ENCODE data around the gene RASEF. TPM values are rescaled to one million over a fixed set of nuclear protein-coding genes. Genes with fewer than 3 reads are reported as not detected.

Gene RASEF
- total and polyA plus RNA-seq, 10 of the 15 experiments (the other 5 are each of a cell fraction or from before 2014, with no cell fraction given): under 0.01 to 0.04 (median 0.01) TPM; not detected in 7

DNA sequence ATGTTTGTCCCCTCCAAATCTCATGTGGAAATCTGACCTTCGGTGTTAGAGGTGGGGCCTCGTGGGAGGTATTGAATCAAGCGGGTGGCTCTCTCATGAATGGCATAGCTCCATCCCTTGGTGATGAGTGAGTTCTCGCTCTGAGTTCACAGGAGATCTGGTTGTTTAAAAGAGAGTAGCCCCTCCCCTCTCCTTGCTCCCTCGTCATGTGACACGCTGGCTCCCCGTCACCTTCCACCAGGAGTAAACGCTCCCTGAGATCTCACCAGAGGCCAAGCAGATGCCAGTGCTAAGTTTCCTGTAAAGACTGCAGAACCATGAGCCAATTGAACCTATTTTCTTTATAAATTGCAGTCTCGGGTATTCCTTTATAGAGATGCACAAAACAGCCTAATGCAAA, 74.5 kb downstream of the RASEF start:
- Histone ChIP-seq H3K27me3 (replicated peaks in 1 of 2; ENCODE audit: control insufficient read depth in 2 of 2, insufficient read depth in 2 of 2, low read length in 1 of 2) (no peaks in the 10 kb centered on the region), H3K79me2 (ENCODE audit: control insufficient read depth, insufficient read depth, low read length) (no peaks in the 10 kb centered on the region), H3K9ac (ENCODE audit: control insufficient read depth, insufficient read depth, low read length) (no peak overlapping the region), H3K36me3 (ENCODE audit: control insufficient read depth in 2 of 2, insufficient read depth in 2 of 2, low read length in 1 of 2) (no peaks in the 10 kb centered on the region), H3K9me3 (replicated peaks; ENCODE audit: control insufficient read depth, insufficient read depth, low read length) (no peaks in the 10 kb centered on the region), H3K4me2 (ENCODE audit: control insufficient read depth, insufficient read depth) (no peak overlapping the region), H3K27ac (ENCODE audit: control insufficient read depth, insufficient read depth) (no peak overlapping the region), H2AFZ (ENCODE audit: control insufficient read depth, low read depth, low read length) (no peak overlapping the region), H3K4me1 (ENCODE audit: control insufficient read depth, insufficient read depth, low read length) (no peaks in the 10 kb centered on the region), H4K20me1 (ENCODE audit: control insufficient read depth, insufficient read depth) (no peaks in the 10 kb centered on the region), H3K4me3 (no peak overlapping the region)
- in situ Hi-C loops (cut with MboI): no loop called here
- SMC1A ChIA-PET (ENCODE audit: uncharacterized antibody, unreplicated experiment): no interaction called here
- ATAC-seq (no peak), DNase-seq (ENCODE audit: low read depth, low spot score) (no peak), FAIRE-seq (no peak)
- RAD21 ChIA-PET (ENCODE audit: unreplicated experiment): no interaction called here
- CTCF ChIA-PET: no interaction called here
- BruUV-seq (replicated peaks): no TSS peak
- POLR2A ChIA-PET: no interaction called here
- WGBS (ENCODE audit: insufficient coverage, insufficient replicate concordance, low lambda C conversion rate, missing lambda C conversion rate): 26% methylated on average over 9 of the region's 9 CpGs
- intact Hi-C loops (cut with micrococcal nuclease; ENCODE audit: unreplicated experiment): no loop called here
- no peak for TF ChIP-seq JUNB (IDR thresholded peaks at IDR 0.05)
- TF ChIP-seq, protein P1, sequence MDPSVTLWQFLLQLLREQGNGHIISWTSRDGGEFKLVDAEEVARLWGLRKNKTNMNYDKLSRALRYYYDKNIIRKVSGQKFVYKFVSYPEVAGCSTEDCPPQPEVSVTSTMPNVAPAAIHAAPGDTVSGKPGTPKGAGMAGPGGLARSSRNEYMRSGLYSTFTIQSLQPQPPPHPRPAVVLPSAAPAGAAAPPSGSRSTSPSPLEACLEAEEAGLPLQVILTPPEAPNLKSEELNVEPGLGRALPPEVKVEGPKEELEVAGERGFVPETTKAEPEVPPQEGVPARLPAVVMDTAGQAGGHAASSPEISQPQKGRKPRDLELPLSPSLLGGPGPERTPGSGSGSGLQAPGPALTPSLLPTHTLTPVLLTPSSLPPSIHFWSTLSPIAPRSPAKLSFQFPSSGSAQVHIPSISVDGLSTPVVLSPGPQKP (IDR thresholded peaks at IDR 0.05; ENCODE audit: low read depth, low read length): no peak
- TF ChIP-seq, protein P2, sequence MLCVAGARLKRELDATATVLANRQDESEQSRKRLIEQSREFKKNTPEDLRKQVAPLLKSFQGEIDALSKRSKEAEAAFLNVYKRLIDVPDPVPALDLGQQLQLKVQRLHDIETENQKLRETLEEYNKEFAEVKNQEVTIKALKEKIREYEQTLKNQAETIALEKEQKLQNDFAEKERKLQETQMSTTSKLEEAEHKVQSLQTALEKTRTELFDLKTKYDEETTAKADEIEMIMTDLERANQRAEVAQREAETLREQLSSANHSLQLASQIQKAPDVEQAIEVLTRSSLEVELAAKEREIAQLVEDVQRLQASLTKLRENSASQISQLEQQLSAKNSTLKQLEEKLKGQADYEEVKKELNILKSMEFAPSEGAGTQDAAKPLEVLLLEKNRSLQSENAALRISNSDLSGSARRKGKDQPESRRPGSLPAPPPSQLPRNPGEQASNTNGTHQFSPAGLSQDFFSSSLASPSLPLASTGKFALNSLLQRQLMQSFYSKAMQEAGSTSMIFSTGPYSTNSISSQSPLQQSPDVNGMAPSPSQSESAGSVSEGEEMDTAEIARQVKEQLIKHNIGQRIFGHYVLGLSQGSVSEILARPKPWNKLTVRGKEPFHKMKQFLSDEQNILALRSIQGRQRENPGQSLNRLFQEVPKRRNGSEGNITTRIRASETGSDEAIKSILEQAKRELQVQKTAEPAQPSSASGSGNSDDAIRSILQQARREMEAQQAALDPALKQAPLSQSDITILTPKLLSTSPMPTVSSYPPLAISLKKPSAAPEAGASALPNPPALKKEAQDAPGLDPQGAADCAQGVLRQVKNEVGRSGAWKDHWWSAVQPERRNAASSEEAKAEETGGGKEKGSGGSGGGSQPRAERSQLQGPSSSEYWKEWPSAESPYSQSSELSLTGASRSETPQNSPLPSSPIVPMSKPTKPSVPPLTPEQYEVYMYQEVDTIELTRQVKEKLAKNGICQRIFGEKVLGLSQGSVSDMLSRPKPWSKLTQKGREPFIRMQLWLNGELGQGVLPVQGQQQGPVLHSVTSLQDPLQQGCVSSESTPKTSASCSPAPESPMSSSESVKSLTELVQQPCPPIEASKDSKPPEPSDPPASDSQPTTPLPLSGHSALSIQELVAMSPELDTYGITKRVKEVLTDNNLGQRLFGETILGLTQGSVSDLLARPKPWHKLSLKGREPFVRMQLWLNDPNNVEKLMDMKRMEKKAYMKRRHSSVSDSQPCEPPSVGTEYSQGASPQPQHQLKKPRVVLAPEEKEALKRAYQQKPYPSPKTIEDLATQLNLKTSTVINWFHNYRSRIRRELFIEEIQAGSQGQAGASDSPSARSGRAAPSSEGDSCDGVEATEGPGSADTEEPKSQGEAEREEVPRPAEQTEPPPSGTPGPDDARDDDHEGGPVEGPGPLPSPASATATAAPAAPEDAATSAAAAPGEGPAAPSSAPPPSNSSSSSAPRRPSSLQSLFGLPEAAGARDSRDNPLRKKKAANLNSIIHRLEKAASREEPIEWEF (IDR thresholded peaks at IDR 0.05; ENCODE audit: insufficient replicate concordance, low read depth, low read length): no peak
- TF ChIP-seq POLR2AphosphoS5 (IDR thresholded peaks at IDR 0.05; ENCODE audit: low read length): no peak
- TF ChIP-seq, protein P3, sequence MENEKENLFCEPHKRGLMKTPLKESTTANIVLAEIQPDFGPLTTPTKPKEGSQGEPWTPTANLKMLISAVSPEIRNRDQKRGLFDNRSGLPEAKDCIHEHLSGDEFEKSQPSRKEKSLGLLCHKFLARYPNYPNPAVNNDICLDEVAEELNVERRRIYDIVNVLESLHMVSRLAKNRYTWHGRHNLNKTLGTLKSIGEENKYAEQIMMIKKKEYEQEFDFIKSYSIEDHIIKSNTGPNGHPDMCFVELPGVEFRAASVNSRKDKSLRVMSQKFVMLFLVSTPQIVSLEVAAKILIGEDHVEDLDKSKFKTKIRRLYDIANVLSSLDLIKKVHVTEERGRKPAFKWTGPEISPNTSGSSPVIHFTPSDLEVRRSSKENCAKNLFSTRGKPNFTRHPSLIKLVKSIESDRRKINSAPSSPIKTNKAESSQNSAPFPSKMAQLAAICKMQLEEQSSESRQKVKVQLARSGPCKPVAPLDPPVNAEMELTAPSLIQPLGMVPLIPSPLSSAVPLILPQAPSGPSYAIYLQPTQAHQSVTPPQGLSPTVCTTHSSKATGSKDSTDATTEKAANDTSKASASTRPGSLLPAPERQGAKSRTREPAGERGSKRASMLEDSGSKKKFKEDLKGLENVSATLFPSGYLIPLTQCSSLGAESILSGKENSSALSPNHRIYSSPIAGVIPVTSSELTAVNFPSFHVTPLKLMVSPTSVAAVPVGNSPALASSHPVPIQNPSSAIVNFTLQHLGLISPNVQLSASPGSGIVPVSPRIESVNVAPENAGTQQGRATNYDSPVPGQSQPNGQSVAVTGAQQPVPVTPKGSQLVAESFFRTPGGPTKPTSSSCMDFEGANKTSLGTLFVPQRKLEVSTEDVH (IDR thresholded peaks at IDR 0.05; ENCODE audit: low read depth, partially characterized antibody): no peak
- no peak for TF ChIP-seq RBBP5 (conservative IDR thresholded peaks at IDR 0.05)
- no peak for TF ChIP-seq ZZZ3 (IDR thresholded peaks at IDR 0.05; ENCODE audit: control insufficient read depth, insufficient read length, low read depth)
- TF ChIP-seq WRNIP1 (IDR thresholded peaks at IDR 0.05; ENCODE audit: borderline replicate concordance, low read depth, low read length): no peak
- TF ChIP-seq HDAC2 (IDR thresholded peaks at IDR 0.05): no peak
- no peak for TF ChIP-seq RFX5 (IDR thresholded peaks at IDR 0.05; ENCODE audit: low read depth, low read length)
- no peak for TF ChIP-seq SIN3A (IDR thresholded peaks at IDR 0.05; ENCODE audit: low read depth, low read length)
- TF ChIP-seq, protein P4, sequence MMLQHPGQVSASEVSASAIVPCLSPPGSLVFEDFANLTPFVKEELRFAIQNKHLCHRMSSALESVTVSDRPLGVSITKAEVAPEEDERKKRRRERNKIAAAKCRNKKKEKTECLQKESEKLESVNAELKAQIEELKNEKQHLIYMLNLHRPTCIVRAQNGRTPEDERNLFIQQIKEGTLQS (IDR thresholded peaks at IDR 0.05; ENCODE audit: borderline replicate concordance, extremely low read depth, low read depth, low read length): no peak
- TF ChIP-seq TCF3 (IDR thresholded peaks at IDR 0.05; ENCODE audit: borderline replicate concordance, insufficient read depth, low read depth, low read length): no peak
- no peak for TF ChIP-seq EGR1 (IDR thresholded peaks at IDR 0.05; ENCODE audit: borderline replicate concordance in 1 of 2, low read depth in 2 of 2, low read length in 2 of 2)
- no peak for TF ChIP-seq SUZ12 (IDR thresholded peaks at IDR 0.05; ENCODE audit: unreplicated experiment)
